ENCODE measurements around the gene IMPA2.

IMPA2 gene

GRCh38 chr18:12046751-12047335 is 65.5 kb downstream of the IMPA2 start:
- in situ Hi-C loops (cut with MboI; ENCODE audit: low sequenced_read_pairs): no loop called here

- in situ Hi-C loops (cut with MboI; ENCODE audit: low sequenced_read_pairs): no loop called here
Measured at GRCh38 chr18:12048010-12048826, 66.9 kb downstream of the IMPA2 start.

GRCh38 chr18:12048827-12049175 is 67.5 kb downstream of the IMPA2 start:
- in situ Hi-C loops (cut with MboI; ENCODE audit: low sequenced_read_pairs): no loop called here

DNA sequence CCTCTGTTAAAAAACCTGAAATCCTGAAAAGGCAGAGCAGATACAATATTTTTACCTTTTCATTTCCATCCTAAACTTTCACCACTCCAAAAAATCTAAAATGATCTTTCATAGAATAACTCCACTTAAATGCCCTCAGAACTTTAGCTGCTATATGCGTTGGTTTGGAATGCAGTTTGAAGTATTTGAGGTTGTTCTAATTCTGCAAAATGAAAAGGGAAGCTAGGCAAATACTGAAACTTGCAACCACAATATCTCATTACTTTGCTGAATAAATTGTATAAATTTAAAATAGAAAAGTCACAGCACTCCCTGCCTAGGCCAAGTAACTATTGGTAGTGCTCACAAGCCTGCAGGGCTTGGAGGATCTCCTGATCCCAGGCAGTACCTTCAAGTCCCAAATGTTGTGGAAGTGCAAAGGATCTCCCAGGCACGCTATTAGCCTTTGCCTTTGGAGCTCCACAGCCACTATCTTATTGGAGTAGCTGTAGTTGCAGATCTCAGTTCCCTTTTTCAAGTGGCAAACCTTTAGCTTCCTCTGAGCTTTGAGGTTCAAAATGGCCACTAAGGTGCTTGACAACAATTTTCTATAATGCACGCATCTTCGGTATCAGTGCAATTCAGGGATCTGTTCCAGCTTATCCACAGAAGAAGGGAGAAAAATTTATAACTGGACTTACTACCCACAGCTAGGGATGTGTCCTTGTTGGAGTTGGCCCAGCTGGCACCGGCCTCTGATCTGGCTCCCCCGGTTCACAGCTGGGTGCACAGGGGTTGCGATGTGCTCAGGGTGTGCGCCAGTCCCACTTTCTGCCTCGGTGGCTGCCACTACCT is 68.9 kb downstream of the IMPA2 start:
- in situ Hi-C loops (cut with MboI; ENCODE audit: low sequenced_read_pairs): no loop called here

GRCh38 chr18:12052866-12053265 is 71.6 kb downstream of the IMPA2 start:
- in situ Hi-C loops (cut with MboI; ENCODE audit: low sequenced_read_pairs): no loop called here

DNA sequence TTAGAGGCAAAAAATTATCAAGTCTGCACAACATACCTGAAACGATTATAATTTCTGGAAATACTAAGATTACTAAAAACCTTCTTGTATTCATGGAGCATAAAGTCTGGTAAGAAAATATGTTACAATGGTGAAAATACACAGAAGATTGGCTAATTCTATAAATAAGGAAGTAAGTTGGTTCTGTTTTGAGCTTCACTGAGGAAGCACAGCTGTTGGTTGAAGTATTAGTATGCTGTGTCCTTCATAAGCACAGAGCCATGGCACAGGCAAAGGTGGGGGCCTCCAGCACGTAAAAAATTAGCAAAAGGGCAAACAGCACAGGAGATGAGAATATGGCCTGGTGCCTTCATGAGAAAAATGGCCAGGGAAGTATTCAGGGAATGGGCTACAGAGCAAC is 72.0 kb downstream of the IMPA2 start:
- in situ Hi-C loops (cut with MboI; ENCODE audit: low sequenced_read_pairs): no loop called here

- in situ Hi-C loops (cut with MboI; ENCODE audit: low sequenced_read_pairs): no loop called here
Measured at GRCh38 chr18:12056034-12056883, 75.0 kb downstream of the IMPA2 start.

- in situ Hi-C loops (cut with MboI; ENCODE audit: low sequenced_read_pairs): no loop called here
Measured at GRCh38 chr18:12056884-12057402, 75.6 kb downstream of the IMPA2 start.

DNA sequence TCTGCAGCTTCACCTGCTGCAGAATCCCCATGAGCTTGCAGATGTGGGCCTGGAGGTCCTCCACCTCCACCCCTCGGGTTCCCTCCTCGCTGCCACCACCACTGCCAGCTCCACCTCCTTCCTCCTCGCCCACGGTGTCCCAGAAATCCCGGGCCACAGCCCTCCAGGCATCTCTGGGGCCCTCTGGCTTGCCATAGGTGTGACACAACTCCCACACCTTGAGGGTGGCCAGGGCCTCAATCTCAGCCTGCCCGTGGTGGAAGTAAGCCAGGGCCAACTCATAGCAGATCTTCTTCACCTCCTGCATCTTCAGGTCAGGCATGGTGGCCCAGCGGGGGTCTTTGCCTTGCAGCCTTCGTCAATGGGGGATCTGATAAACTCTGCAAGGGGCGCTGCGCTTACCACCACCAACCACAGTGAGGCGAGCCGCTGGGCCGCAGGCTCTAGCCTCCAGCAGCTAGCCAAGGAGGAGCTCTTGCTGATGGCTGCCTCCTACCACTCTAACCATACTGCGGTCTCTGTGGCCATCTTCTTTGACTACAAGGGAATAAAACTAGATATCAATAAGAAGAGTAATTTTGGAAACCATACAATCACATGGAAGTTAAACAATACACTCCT is 76.2 kb downstream of the IMPA2 start:
- in situ Hi-C loops (cut with MboI; ENCODE audit: low sequenced_read_pairs): no loop called here

- in situ Hi-C loops (cut with MboI; ENCODE audit: low sequenced_read_pairs): no loop called here
Measured at GRCh38 chr18:12059334-12060181, 78.3 kb downstream of the IMPA2 start.

DNA sequence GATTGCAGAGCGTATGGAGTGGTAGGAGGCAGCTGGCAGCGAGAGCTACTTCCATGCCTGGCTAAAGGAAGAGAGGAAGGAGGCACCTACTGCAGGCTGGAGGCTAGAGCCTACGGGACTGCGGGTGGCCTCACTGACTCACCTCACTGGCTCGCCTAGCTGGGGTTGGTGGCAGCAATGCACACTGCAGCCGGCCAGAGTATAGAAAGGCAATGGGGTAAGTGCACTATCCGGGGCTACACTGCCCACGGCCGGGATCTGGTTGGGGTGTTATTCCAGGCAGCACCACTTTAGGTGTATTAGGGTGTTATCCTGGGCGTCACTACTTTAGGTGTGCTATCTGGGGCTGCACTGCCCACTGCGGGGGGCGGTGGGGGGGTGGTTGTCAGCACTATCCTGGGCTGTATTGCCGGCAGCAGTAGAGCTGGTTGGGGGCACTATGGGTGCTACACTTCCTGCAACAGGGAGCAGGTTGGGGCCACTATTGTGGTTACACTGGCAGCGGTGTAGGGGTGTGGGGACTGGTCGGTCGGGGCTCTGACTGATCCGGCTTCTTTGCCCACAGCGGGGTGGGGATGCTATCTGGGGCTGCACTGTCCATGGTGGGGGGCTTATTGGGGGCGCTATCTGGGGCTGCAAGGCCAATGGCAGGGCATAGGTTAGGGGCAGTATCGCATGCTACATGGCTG is 79.0 kb downstream of the IMPA2 start:
- in situ Hi-C loops (cut with MboI; ENCODE audit: low sequenced_read_pairs): no loop called here

DNA sequence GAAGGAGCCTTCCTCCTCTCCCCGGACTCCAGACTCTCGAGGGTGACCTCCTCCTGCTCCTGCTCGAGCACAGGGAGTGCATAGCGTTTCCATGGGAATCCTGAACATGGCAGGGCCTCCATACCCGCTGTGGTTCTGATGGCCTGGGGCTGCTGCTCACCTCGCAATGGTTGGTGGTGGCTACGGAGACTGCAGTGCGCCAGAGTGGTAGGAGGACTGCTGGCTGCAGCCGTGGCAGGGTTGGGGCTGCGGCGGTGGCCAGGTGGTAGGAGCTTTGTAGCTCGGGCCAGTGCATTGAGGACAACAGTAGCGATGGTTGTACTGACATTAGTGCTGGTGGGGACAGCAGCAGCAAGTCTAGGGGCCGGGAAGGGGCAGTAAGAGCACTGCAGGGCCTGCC is 80.4 kb downstream of the IMPA2 start:
- in situ Hi-C loops (cut with MboI; ENCODE audit: low sequenced_read_pairs): no loop called here

GRCh38 chr18:12062974-12063373 is 81.7 kb downstream of the IMPA2 start:
- in situ Hi-C loops (cut with MboI; ENCODE audit: low sequenced_read_pairs): no loop called here

DNA sequence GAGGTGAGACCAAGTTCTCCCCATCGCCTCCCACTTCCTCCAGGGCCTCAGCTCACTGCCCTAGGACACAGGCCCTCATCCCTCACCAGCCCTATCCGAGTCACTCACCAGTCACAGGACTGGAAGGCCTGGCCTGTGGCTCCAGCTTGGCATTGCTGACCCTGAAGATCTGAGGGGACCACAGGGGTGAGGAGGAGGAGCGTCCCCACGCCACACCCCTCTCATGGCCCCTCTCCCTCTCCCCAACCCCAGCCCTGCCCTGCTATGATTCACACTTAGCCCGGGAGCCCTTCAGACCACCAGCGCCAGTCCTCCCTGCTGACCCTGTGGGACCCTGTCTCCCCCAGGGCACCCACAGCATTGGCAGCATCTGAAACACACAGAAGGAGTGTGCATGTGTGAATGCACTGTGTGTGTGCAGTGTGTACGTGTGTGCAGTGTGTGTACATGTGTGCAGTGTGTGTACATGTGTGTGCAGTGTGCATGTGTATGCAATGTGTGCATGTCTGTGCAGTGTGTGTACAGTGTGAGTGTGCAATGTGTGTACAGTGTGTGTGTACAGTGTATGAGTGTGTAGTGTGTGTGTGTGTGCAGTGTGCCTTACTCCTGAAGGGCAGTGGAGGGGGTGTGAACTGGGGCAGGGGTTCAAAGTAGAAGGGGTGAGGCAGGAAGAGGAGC is 82.9 kb downstream of the IMPA2 start:
- in situ Hi-C loops (cut with MboI; ENCODE audit: low sequenced_read_pairs): no loop called here

GRCh38 chr18:12065397-12065796 is 84.1 kb downstream of the IMPA2 start:
- in situ Hi-C loops (cut with MboI; ENCODE audit: low sequenced_read_pairs): no loop called here

DNA sequence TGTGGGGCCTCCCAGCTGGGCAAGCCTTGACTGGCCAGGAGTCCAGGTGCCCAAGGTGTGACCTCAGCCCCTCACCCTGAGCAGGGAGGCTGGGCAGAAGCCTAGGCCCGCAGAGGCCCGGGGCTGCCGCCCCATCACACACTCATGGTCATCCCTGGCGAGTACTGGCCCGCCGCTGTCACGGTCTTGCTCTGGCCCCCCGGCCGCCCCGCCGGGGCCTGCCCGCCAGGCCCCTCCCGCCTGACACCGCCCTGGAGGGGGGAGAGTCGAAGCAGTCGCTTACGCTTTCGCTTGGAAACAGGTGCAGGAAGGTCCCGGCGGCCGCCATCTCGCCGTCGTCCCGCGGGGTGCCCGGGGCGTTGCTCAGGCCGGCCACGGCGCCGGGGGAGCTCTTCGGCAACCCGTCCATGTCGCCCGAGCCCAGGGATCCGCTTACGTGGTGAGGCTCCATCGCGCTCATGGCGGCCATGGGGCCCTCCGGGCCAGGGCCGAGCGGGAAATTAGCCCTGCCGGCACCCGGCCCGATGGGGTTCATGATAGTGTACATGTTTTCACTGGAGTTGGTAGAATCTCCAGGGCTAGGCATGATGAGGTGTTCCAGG is 85.7 kb downstream of the IMPA2 start:
- in situ Hi-C loops (cut with MboI; ENCODE audit: low sequenced_read_pairs): no loop called here

DNA sequence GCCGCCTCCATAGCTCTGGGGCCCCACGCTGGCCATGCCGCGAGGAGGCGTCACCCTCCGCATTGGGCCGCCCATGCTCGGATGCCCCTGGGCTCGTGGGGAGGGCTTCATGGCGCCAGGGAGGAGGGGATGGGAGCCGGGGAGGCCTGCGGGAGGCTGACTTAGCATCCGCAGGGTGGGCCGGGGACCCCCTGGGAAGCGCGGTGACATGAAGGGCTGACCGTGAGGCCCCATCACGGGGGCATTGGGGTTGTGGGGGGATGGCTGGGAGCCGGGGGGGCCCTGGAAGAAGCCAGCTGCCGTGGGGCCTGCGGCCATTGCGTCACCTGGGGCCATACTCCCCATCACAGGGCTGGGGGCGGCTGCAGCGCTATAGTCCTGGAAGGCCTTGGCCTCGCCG is 86.4 kb downstream of the IMPA2 start:
- in situ Hi-C loops (cut with MboI; ENCODE audit: low sequenced_read_pairs): no loop called here

Data from hTERT RPE-1 (cell line).